ENCODE measurements around the gene HEY2.

Gene HEY2

GRCh38 chr6:125742464-125743120 lies 6.8 kb upstream of the HEY2 start:
- no peak for DNase-seq
- intact Hi-C loops (cut with DNase I), result no loop called here

- no peak for DNase-seq
- intact Hi-C loops (cut with DNase I), result no loop called here
Measured at GRCh38 chr6:125743604-125744003, 5.8 kb upstream of the HEY2 start.

GRCh38 chr6:125745281-125746018 lies 4.0 kb upstream of the HEY2 start:
- peak in 2 of 10 donors; percentile 21 to 30 for DNase-seq
- intact Hi-C loops (cut with DNase I), result no loop called here

- no peak for DNase-seq
- intact Hi-C loops (cut with DNase I), result no loop called here
Measured at GRCh38 chr6:125746019-125746414, 3.4 kb upstream of the HEY2 start.

GRCh38 chr6:125746731-125747588 lies 2.5 kb upstream of the HEY2 start:
- intact Hi-C loops (cut with DNase I), result no loop called here
- peak in 5 of 10 donors; percentile 35 to 86 (median 47) for DNase-seq

- DNase-seq, result peak in 8 of 10 donors; percentile 32 to 92 (median 58)
- intact Hi-C loops (cut with DNase I), result no loop called here
Measured at GRCh38 chr6:125747589-125748405, 1.6 kb upstream of the HEY2 start.

- intact Hi-C loops (cut with DNase I), result no loop called here
- DNase-seq, result peak in 3 of 10 donors; percentile 2 to 82 (median 38)
Measured at GRCh38 chr6:125748406-125749172, 843 bp upstream of the HEY2 start.

- intact Hi-C loops (cut with DNase I), result loop anchor here (5.0 kb wide), 2 partner anchors 168 to 438 kb away; no protein-coding TSS in a partner anchor
- peak in 3 of 10 donors; percentile 35 to 83 (median 44) for DNase-seq
Measured at GRCh38 chr6:125749865-125750691, 646 bp downstream of the HEY2 start.

- intact Hi-C loops (cut with DNase I), result loop anchor here (5.0 kb wide), 2 partner anchors 169 to 439 kb away; no protein-coding TSS in a partner anchor
- DNase-seq, result no peak
Measured at GRCh38 chr6:125750692-125751333, 1.4 kb downstream of the HEY2 start.

- no peak for DNase-seq
- intact Hi-C loops (cut with DNase I), result loop anchor here (5.0 kb wide), 2 partner anchors 169 to 439 kb away; no protein-coding TSS in a partner anchor
Measured at GRCh38 chr6:125751334-125751916, 2.0 kb downstream of the HEY2 start.

GRCh38 chr6:125752773-125753172 lies 3.3 kb downstream of the HEY2 start:
- intact Hi-C loops (cut with DNase I), result loop anchor here (5.0 kb wide), 2 partner anchors 170 to 440 kb away; no protein-coding TSS in a partner anchor
- no peak for DNase-seq

GRCh38 chr6:125753218-125753936 lies 3.9 kb downstream of the HEY2 start:
- intact Hi-C loops (cut with DNase I), result loop anchor here (5.0 kb wide), 2 partner anchors 171 to 441 kb away; no protein-coding TSS in a partner anchor
- DNase-seq, result no peak

- intact Hi-C loops (cut with DNase I), result loop anchor here (5.0 kb wide), 2 partner anchors 172 to 442 kb away; no protein-coding TSS in a partner anchor
- no peak for DNase-seq
Measured at GRCh38 chr6:125753937-125754259, 4.5 kb downstream of the HEY2 start.

GRCh38 chr6:125754566-125754965 lies 5.1 kb downstream of the HEY2 start:
- intact Hi-C loops (cut with DNase I), result loop anchor here (5.0 kb wide), 2 partner anchors 172 to 442 kb away; no protein-coding TSS in a partner anchor
- DNase-seq, result no peak

GRCh38 chr6:125759184-125759902 lies 9.9 kb downstream of the HEY2 start:
- intact Hi-C loops (cut with DNase I), result no loop called here
- peak in 1 of 10 donors; percentile 76 for DNase-seq

- intact Hi-C loops (cut with DNase I), result loop anchor here (10.0 kb wide), 1 partner anchor 245 kb away; no protein-coding TSS in a partner anchor
Measured at GRCh38 chr6:125759959-125760457, 10.6 kb downstream of the HEY2 start.

More at GRCh38 chr6:125759959-125760457, 10.6 kb downstream of the HEY2 start:
- DNase-seq, result no peak
